Muscle layer of duodenum (tissue), 2 donors: Measurements from ENCODE around the gene SLC38A7.

Source experiments
- H3K27ac ChIP-seq: one replicate; pipeline ENCODE4 v1.7.0; 2013; ENCODE audit warnings: mild to moderate bottlenecking, low read length
- H3K27me3 ChIP-seq: one replicate; pipeline ENCODE4 v1.7.0; 2013; ENCODE audit warnings: low read depth, mild to moderate bottlenecking, control low read depth, low read length
- H3K36me3 ChIP-seq, 2 donors: one replicate each; pipeline ENCODE4 v1.7.0; 2013; ENCODE audit warnings: low read length in 2 of 2, control low read depth in 1 of 2, mild to moderate bottlenecking in 1 of 2; ENCODE audit not compliant: insufficient read depth in 2 of 2, control insufficient read depth in 1 of 2
- H3K4me1 ChIP-seq, 2 donors: one replicate each; pipeline ENCODE4 v1.7.0; 2013; ENCODE audit warnings: low read length in 2 of 2, mild to moderate bottlenecking in 2 of 2, control low read depth in 1 of 2, moderate library complexity in 1 of 2; ENCODE audit not compliant: insufficient read depth in 2 of 2, control insufficient read depth in 1 of 2
- H3K4me3 ChIP-seq, 2 donors: one replicate each; pipeline ENCODE4 v1.7.0; 2013; ENCODE audit warnings: low read length in 2 of 2, low read depth in 1 of 2, mild to moderate bottlenecking in 1 of 2
- H3K9me3 ChIP-seq, 2 donors: one replicate each; pipeline ENCODE4 v1.7.0; 2013; ENCODE audit warnings: low read length in 2 of 2, control low read depth in 1 of 2, mild to moderate bottlenecking in 1 of 2; ENCODE audit not compliant: control insufficient read depth in 1 of 2
- donor health status: healthy.

Gene SLC38A7, protein sequence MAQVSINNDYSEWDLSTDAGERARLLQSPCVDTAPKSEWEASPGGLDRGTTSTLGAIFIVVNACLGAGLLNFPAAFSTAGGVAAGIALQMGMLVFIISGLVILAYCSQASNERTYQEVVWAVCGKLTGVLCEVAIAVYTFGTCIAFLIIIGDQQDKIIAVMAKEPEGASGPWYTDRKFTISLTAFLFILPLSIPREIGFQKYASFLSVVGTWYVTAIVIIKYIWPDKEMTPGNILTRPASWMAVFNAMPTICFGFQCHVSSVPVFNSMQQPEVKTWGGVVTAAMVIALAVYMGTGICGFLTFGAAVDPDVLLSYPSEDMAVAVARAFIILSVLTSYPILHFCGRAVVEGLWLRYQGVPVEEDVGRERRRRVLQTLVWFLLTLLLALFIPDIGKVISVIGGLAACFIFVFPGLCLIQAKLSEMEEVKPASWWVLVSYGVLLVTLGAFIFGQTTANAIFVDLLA

DNA sequence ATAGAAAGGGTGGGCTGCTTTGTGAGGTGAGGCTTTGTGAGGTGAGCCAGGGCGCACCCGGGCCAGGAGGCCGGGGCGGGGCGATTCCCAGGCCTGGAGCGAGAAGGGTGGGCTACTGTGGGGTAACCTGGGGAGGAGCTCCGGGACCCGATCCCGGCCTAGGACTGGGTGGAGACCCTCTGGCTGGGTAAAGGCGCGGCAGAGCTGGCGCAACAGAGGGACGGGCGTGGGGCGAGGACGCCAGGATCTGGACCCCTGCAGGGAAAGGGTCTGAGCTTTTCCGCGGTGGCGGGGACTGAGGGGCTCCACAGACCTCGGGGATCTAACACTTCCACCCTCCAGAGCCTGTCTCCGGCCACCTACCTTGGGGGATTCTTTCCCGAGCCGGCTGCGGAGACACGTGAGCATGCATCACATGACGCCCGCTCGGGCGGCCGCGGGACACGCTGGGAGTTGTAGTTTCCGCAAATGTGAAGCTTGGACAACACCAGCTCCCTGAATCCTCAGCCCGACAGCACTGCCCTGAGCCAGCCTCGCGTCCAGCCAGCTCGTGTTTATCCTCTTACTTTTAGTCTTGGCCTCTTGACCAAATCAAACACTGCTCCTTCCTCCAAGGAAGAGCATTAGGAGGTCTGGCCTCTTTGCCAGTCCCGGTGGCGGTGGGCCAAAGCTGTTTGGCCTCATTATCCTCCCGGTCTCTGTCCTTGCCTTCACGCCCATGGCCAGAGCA is at the start of gene SLC38A7:
SLC38A7 (minus strand) TSS at position 417 of the 730 bp plus-strand sequence. CDS start 4,644 bp downstream, outside the sequence.
- no peaks in the 10 kb centered on the region for H3K27me3 ChIP-seq
- peaks cover 5 to 13% of the 10 kb centered on the region in 2 donors for H3K4me1 ChIP-seq
- peak within 1 kb of the TSS; percentile 85 to 89 for H3K4me3 ChIP-seq
- peaks cover 5 to 8% of the 10 kb centered on the region in 2 donors for H3K36me3 ChIP-seq
- H3K9me3 ChIP-seq, result no peaks in the 10 kb centered on the region
- peak within 1 kb of the TSS; percentile 60 for H3K27ac ChIP-seq

DNA sequence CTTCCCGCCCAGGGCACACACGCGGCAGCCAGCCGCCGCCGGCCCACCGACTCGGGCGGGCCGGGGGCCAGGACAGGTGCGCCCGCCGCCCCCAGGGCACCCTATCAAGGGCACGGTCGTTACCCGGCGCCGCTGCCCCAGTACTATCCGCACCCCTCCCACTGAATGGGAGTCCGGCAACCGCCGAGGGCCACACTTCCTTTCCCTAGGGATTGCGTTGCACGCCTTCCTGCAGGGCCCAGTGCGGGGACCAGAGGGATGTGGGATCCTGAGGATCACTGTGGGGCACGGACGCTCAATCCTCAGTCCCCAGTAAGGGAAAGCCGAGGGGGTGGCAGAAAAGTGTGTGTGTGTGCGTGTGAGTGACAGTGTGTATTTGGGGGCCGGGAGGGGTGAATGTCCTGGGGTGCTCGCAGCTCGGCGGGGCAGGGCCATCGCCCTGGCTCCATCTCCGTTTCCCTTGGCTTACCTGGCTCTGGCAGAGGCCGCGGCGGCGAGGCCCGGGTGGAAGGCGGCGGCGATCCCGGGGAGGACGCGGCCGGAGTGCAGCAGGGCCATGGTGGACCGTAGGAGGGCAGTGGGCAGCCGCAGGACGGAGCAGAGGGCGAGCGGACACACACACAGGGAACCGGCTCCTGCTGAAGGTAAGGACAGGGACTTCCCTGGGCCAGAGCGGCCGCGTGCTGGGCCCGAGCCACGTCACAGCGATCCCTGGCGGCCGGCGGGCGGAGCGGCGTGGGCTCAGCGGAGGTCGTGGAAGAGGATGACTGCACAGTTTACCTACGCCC is 49.3 kb upstream of the SLC38A7 start, which contains the start of gene GOT2:
GOT2 (minus strand) TSS at position 646 of the 788 bp plus-strand sequence; CDS start at position 558, 88 bp downstream.
- H3K27ac ChIP-seq, result peak within 1 kb of the TSS; percentile 43
- no peaks in the 10 kb centered on the region for H3K36me3 ChIP-seq
- H3K9me3 ChIP-seq, result no peaks in the 10 kb centered on the region
- peaks cover 9 to 28% of the 10 kb centered on the region in 2 donors for H3K4me1 ChIP-seq
- no peaks in the 10 kb centered on the region for H3K27me3 ChIP-seq
- peak within 1 kb of the TSS; percentile 78 to 97 for H3K4me3 ChIP-seq

DNA sequence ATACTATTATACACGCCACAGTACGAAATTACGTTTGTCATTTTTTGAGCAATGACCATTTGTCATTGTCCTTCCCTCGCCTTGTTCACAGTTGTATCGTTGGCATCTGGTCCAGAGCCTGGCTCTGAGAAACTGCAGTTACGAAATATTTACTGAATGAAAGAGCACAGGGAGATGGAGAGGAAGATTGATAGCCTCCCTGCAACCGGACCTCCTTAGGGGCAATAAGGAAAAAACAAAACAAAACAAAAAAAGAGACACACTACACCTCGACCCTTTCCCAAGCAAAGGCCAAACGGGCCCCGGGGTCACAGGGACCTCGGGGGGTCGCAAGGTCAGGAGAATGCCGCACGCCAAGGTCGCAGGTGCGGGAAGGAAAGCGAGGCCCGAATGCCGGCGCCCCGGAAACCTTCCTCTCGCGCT is 48.7 kb upstream of the SLC38A7 start:
- H3K36me3 ChIP-seq, result no peaks in the 10 kb centered on the region
- peak overlapping the region; percentile 78 to 97 for H3K4me3 ChIP-seq
- H3K9me3 ChIP-seq, result no peaks in the 10 kb centered on the region
- H3K4me1 ChIP-seq, result peaks cover 9 to 32% of the 10 kb centered on the region in 2 donors
- no peaks in the 10 kb centered on the region for H3K27me3 ChIP-seq
- peak overlapping the region; percentile 43 for H3K27ac ChIP-seq

DNA sequence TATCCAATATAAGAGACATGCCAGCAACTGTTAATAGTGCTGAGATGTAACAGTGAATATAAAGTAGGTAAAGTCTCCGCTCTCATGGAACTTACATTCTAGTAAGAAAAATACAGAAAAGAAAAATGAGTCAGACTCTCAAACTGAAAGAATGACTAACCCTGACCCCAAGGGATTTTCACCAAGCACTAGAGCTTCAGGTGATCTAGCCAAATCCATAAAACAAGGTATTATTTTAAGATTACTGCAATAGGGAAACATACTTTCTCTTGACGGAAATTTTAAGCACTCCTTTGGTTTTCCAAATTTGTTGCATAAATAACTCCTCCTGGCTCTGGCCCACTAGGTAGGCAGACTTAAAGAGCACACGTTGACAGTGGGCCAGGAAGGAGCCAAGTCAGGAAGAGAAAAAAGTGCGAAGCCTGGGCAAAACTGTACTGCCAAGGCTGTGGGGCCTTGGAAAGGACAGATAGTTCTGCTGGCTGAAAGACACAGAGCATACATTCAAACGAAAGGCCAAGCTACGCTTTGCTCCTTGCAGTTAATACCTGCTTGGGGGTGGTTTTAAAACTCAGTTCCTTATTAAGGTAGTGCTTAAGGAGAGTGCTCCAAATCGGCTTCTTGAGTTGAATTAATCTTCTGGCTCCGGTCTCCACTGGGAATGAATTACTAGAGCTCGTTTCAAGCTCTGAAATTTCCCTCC is 48.1 kb upstream of the SLC38A7 start:
- Histone ChIP-seq H3K4me1 (peaks cover 9 to 32% of the 10 kb centered on the region in 2 donors), H3K36me3 (no peaks in the 10 kb centered on the region), H3K27ac (peak overlapping the region; percentile 43), H3K9me3 (no peaks in the 10 kb centered on the region), H3K4me3 (peak overlapping the region; percentile 78 to 97), H3K27me3 (no peaks in the 10 kb centered on the region)

DNA sequence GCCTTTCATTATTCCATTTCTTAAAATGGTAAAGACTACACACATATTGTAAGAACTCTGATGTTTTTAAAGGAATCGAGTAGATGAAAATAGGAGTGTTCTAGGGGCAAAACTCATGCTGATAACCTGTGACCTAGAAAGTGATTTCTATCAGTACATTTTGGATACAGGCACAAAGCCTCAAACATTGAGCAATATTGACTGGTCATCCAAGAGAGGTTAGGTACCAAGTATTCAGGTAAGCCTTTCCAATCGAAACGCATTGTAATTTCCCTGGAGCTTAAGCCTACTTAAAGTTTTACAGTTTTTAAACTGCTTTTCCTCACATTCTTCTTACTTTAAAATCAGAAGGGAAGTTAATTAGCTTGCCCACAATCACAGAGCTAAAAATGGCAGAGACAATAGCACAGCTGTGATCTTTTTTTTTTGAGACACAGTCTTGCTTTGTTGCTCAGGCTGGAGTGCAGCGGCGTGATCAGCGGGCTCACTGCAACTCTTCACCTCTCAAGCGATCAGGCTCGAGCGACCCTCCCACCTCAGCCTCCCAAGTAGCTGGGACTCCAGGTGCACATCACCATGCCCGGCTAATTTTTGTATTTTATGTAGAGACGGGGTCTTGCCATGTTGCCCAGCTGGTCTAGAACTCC is 46.3 kb upstream of the SLC38A7 start:
- no peaks in the 10 kb centered on the region for H3K36me3 ChIP-seq
- no peaks in the 10 kb centered on the region for H3K9me3 ChIP-seq
- H3K4me1 ChIP-seq, result peaks cover 9 to 32% of the 10 kb centered on the region in 2 donors
- H3K4me3 ChIP-seq, result no peak overlapping the region
- H3K27me3 ChIP-seq, result no peaks in the 10 kb centered on the region
- H3K27ac ChIP-seq, result no peak overlapping the region

DNA sequence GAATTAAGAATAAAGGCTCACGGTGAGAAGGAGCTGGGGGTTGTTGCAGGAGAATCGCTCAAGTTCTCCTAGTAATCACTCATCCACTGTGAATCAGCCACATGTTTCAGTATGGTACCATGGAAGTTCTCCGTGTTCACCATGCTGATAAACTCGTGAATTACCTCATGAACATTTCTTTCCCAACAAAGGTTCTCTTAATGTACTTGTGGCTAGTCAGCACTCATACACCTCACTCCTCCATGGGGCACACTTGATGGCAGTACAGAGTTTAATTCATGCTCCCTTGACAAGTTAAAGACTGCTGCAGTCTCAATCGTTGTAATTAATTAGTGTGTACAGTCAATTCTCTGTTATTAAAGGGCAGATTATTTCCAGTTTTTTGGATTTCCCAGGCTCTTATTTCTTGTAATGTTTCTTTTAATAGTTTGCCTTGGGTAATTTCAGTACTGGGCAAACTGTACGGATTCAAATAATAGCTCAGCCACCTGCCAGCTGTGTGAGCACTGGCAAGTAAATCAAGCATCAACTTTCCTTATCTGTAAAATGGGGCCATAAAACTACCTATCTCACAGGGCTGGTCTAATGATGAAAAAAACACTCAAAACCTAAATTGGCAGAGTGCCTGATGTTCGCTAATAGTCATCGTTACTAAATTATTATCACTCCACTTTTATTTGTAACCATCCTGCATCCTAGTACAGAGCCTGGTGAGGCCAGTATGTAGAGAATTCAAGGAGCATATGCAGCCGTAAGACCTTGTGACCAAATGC is 43.4 kb upstream of the SLC38A7 start:
- H3K9me3 ChIP-seq, result no peaks in the 10 kb centered on the region
- H3K36me3 ChIP-seq, result peaks cover under 1 to 9% of the 10 kb centered on the region in 2 donors
- no peak overlapping the region for H3K27ac ChIP-seq
- no peaks in the 10 kb centered on the region for H3K27me3 ChIP-seq
- peaks cover 7 to 20% of the 10 kb centered on the region in 2 donors for H3K4me1 ChIP-seq
- H3K4me3 ChIP-seq, result no peak overlapping the region

DNA sequence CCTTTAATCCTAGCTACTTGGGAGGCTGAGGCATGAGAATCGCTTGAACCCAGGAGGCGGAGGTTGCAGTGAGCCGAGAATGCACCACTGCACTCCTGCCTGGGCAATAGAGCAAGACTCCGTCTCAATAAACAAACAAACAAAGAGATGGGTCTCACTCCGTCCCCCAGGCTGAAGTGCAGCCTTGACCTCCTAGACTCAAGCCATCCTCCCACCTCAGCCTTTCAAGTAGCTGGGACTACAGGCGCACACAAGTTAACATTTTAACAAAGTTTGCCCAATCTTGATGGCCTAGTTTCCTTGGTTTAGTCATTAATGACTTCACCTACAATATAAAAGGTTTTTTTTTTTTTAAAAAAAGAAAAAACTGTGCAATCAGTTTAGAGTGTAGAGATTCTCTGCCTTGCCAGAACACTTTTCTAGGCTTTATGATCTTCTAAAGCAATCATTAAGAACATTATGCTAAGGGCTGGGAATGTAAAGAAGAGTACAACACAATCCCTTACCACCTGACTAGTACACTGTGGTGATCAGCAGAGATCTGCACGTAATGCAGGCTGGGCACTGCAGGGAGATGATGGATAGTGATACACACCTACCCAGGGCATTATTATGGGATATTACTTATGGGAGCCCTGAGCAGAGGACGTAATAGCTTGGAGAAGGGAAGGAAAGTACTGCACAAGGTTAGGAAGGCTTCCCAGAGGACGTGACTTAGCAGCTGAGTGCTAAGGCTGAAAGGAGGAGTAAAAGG is 42.6 kb upstream of the SLC38A7 start:
- Histone ChIP-seq H3K9me3 (no peaks in the 10 kb centered on the region), H3K27me3 (no peaks in the 10 kb centered on the region), H3K36me3 (peaks cover 6 to 15% of the 10 kb centered on the region in 2 donors), H3K27ac (no peak overlapping the region), H3K4me3 (no peak overlapping the region), H3K4me1 (peaks cover 0 to 12% of the 10 kb centered on the region in 2 donors)

DNA sequence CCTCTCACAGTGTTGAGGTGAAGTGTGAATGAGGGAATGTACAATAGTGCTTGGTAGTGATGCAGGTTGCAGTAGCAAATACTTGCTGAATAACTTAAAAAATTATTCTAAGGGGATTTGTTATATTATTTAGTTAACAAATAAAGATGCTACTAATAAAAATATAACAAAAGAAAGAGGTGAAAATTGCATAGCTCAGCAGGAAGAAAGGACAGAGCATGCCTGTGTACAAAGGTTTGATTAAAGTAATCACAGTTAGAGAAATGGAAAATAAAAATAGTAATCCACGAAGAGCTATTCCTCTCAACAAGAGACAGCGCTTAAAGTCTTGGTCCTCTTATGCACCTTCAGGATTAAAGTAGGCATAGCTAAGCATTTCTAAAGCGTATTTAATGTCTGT is 38.5 kb upstream of the SLC38A7 start:
- Histone ChIP-seq H3K4me1 (no peaks in the 10 kb centered on the region), H3K27me3 (no peaks in the 10 kb centered on the region), H3K27ac (no peak overlapping the region), H3K36me3 (peaks cover 24 to 53% of the 10 kb centered on the region in 2 donors), H3K9me3 (no peaks in the 10 kb centered on the region), H3K4me3 (no peak overlapping the region)

DNA sequence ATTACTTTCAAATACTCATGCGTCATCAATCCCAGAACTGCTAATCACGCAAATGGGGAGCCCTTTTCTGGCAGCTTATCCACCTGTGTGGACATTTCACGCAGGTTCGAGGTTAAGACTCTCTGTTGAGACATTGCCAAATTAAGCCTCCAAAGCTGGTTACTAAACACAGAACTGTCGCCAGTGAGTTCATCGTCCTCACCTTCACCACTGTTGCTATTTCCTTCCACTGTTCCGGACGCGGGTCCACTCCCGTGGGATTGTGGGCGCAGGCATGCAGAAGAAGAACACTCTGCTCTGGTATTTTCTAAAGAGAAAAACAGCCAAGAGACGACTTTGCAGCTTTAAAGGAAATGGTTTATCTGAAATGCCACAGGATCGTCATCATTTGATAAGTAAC is 33.4 kb upstream of the SLC38A7 start:
- H3K36me3 ChIP-seq, result peaks cover 43 to 85% of the 10 kb centered on the region in 2 donors
- H3K27me3 ChIP-seq, result no peaks in the 10 kb centered on the region
- no peak overlapping the region for H3K27ac ChIP-seq
- no peak overlapping the region for H3K4me3 ChIP-seq
- H3K9me3 ChIP-seq, result no peaks in the 10 kb centered on the region
- no peaks in the 10 kb centered on the region for H3K4me1 ChIP-seq
